GM23338 (cell line): ENCODE data around the gene NCF2. TPM values are rescaled to one million over a fixed set of nuclear protein-coding genes. Genes with fewer than 3 reads are reported as not detected.

Experiments
- ATAC-seq: fragments of 200-7000 bp; cut with Tn5 transposase; 3 replicates; pipeline ENCODE4 v1.9.1; 2020
- DNase-seq: peaks from one replicate; pipeline ENCODE4 v3.0.0-alpha.2; 2015; ENCODE audit warnings: low spot score
- H2AFZ ChIP-seq: fragments of 200-600 bp; sonication (generic); 2 replicates; pipeline ENCODE4 v1.8.0; 2016; ENCODE audit warnings: antibody characterized with exemption, mild to moderate bottlenecking, moderate library complexity
- H3F3A ChIP-seq: fragments of 200-600 bp; sonication (generic); replicated peaks from 2 replicates; pipeline ENCODE4 v1.8.0; 2017; ENCODE audit warnings: antibody characterized with exemption, mixed run types, low read depth
- H3K27ac ChIP-seq: fragments of 200-600 bp; sonication (generic); 2 replicates; pipeline ENCODE4 v1.6.1; 2016; ENCODE audit warnings: low read depth
- H3K27me3 ChIP-seq: fragments of 200-600 bp; sonication (generic); 2 replicates; pipeline ENCODE4 v1.8.0; 2016; ENCODE audit warnings: mild to moderate bottlenecking, mixed run types, moderate library complexity; ENCODE audit not compliant: insufficient read depth
- H3K36me3 ChIP-seq: fragments of 200-600 bp; sonication (generic); 2 replicates; pipeline ENCODE4 v1.8.0; 2016; ENCODE audit warnings: mild to moderate bottlenecking; ENCODE audit not compliant: insufficient read depth
- H3K4me1 ChIP-seq: fragments of 200-600 bp; sonication (generic); 2 replicates; pipeline ENCODE4 v1.8.0; 2016; ENCODE audit warnings: mild to moderate bottlenecking, moderate library complexity; ENCODE audit not compliant: insufficient read depth
- H3K4me2 ChIP-seq: fragments of 200-600 bp; sonication (generic); 2 replicates; pipeline ENCODE4 v1.7.1; 2017; ENCODE audit warnings: mixed run types
- H3K4me3 ChIP-seq: fragments of 200-600 bp; sonication (generic); 2 replicates; pipeline ENCODE4 v1.6.1; 2016; ENCODE audit warnings: mixed run types
- H3K79me2 ChIP-seq: fragments of 200-600 bp; sonication (generic); replicated peaks from 2 replicates; pipeline ENCODE4 v1.8.0; 2017; ENCODE audit warnings: mild to moderate bottlenecking; ENCODE audit not compliant: insufficient read depth
- H3K9me2 ChIP-seq: fragments of 200-600 bp; sonication (generic); 2 replicates; pipeline ENCODE4 v1.8.0; 2017; ENCODE audit not compliant: insufficient read depth
- H4K20me1 ChIP-seq: fragments of 200-600 bp; sonication (generic); replicated peaks from 2 replicates; pipeline ENCODE4 v1.8.0; 2017; ENCODE audit warnings: mild to moderate bottlenecking; ENCODE audit not compliant: insufficient read depth
- H3K27ac Mint-ChIP-seq: 2 replicates; pipeline ENCODE4 v1.8.0; 2020; ENCODE audit warnings: inconsistent platforms, mild to moderate bottlenecking, moderate library complexity, mixed read lengths
- H3K27me3 Mint-ChIP-seq: 3 replicates; pipeline ENCODE4 v1.8.0; 2022; ENCODE audit warnings: low read depth, mild to moderate bottlenecking, moderate library complexity, mixed read lengths, inconsistent platforms; ENCODE audit not compliant: insufficient read depth, poor library complexity
- H3K36me3 Mint-ChIP-seq: 3 replicates; pipeline ENCODE4 v1.8.0; 2021; ENCODE audit warnings: low read depth, mild to moderate bottlenecking, inconsistent platforms, moderate library complexity, mixed read lengths
- H3K4me1 Mint-ChIP-seq: 3 replicates; pipeline ENCODE4 v1.8.0; 2020; ENCODE audit warnings: mild to moderate bottlenecking, inconsistent platforms, mixed read lengths
- H3K4me3 Mint-ChIP-seq: 3 replicates; pipeline ENCODE4 v1.8.0; 2021; ENCODE audit warnings: moderate library complexity, mild to moderate bottlenecking, inconsistent platforms, mixed read lengths
- H3K9me3 Mint-ChIP-seq: 3 replicates; pipeline ENCODE4 v1.8.0; 2020; ENCODE audit warnings: moderate library complexity, mild to moderate bottlenecking, inconsistent platforms, mixed read lengths
- CREB1 ChIP-seq: fragments of 250-450 bp; sonication (Bioruptor Pico); IDR thresholded peaks from 2 replicates; pipeline ENCODE4 v1.5.0; 2020; ENCODE audit warnings: low read depth, mild to moderate bottlenecking, moderate library complexity
- CTCF ChIP-seq, 2 experiments: fragments of 200-600 bp in 1 of 2; sonication (generic) in 1 of 2; conservative IDR thresholded peaks; 2 replicates each; pipeline versions ENCODE4 v1.5.1 to v1.6.1; 2016 to 2017; ENCODE audit warnings: antibody characterized with exemption in 2 of 2, low read depth in 2 of 2, mild to moderate bottlenecking in 2 of 2, moderate library complexity in 1 of 2
- ETS1 ChIP-seq: IDR thresholded peaks from 2 replicates; pipeline ENCODE4 v1.6.1; 2016; ENCODE audit warnings: antibody characterized with exemption
- EZH2 ChIP-seq: fragments of 200-600 bp; sonication (generic); IDR thresholded peaks from one replicate; pipeline ENCODE4 v1.8.0; 2017; ENCODE audit warnings: antibody characterized with exemption, mild to moderate bottlenecking, low read depth; ENCODE audit not compliant: unreplicated experiment
- EZH2phosphoT487 ChIP-seq: fragments of 200-600 bp; sonication (generic); IDR thresholded peaks from one replicate; pipeline ENCODE4 v1.8.1; 2018; ENCODE audit warnings: antibody characterized with exemption; ENCODE audit not compliant: unreplicated experiment
- JUNB ChIP-seq: IDR thresholded peaks from one replicate; pipeline ENCODE4 v1.6.1; 2016; ENCODE audit warnings: antibody characterized with exemption; ENCODE audit not compliant: unreplicated experiment
- NANOG ChIP-seq: IDR thresholded peaks from 2 replicates; pipeline ENCODE4 v1.6.1; 2016; ENCODE audit warnings: antibody characterized with exemption, borderline replicate concordance
- POLR2AphosphoS5 ChIP-seq: IDR thresholded peaks from 2 replicates; pipeline ENCODE4 v1.6.1; 2016; ENCODE audit warnings: antibody characterized with exemption, low read depth
- REST ChIP-seq: IDR thresholded peaks from one replicate; pipeline ENCODE4 v1.6.1; 2018; ENCODE audit warnings: antibody characterized with exemption; ENCODE audit not compliant: unreplicated experiment
- STAT1 ChIP-seq: IDR thresholded peaks from one replicate; pipeline ENCODE4 v1.6.1; 2016; ENCODE audit warnings: antibody characterized with exemption; ENCODE audit not compliant: unreplicated experiment
- ZNF114 ChIP-seq: fragments of 250-450 bp; sonication (Bioruptor Pico); IDR thresholded peaks from 2 replicates; pipeline ENCODE4 v1.5.0; 2020; ENCODE audit warnings: mild to moderate bottlenecking, moderate library complexity
- ZNF331 ChIP-seq: fragments of 250-450 bp; sonication (Bioruptor Pico); IDR thresholded peaks from 2 replicates; pipeline ENCODE4 v1.5.0; 2020; ENCODE audit warnings: low read depth, mild to moderate bottlenecking, moderate library complexity
- ZNF462 ChIP-seq: fragments of 250-450 bp; sonication (Bioruptor Pico); IDR thresholded peaks from 2 replicates; pipeline ENCODE4 v1.5.0; 2020; ENCODE audit warnings: mild to moderate bottlenecking, moderate library complexity
- polyA plus RNA-seq: library from polyadenylated mRNA; unstranded; fragments of >200 nt; fragmentation: Nextera tagmentation; extraction: Ambion mirVana; gene quantifications from 2 replicates; pipeline ENCODE4 v1.2.1, GENCODE V29; 2016
- total RNA-seq: library from RNA; depleted of rRNA; stranded (reverse); fragments of >200 nt; shearing (Covaris generic); gene quantifications from 2 replicates; pipeline ENCODE4 v1.2.3, GENCODE V29; 2014

NCF2 gene
- total and polyA plus RNA-seq, 2 experiments from 2014 or later, result not detected

GRCh38 chr1:183569141-183569540 is 21.1 kb downstream of the NCF2 start:
- H3K4me3 Mint-ChIP-seq, result no peak overlapping the region
- no peaks in the 10 kb centered on the region for H3K4me1 ChIP-seq
- no peaks in the 10 kb centered on the region for H4K20me1 ChIP-seq
- H3F3A ChIP-seq, result no peaks in the 10 kb centered on the region
- ATAC-seq (no peak), DNase-seq (no peak)
- H3K79me2 ChIP-seq, result no peaks in the 10 kb centered on the region
- no peak overlapping the region for H2AFZ ChIP-seq
- no peaks in the 10 kb centered on the region for H3K9me3 Mint-ChIP-seq
- no peak overlapping the region for H3K4me2 ChIP-seq
- H3K27ac Mint-ChIP-seq, result no peak overlapping the region
- H3K27me3 Mint-ChIP-seq, result peaks cover 8% of the 10 kb centered on the region
- no peaks in the 10 kb centered on the region for H3K27me3 ChIP-seq
- 0 out of 2 replicates have a peak, but pooled peaks cover 3% of the 10 kb centered on the region for H3K9me2 ChIP-seq
- no peaks in the 10 kb centered on the region for H3K36me3 Mint-ChIP-seq
- TF ChIP-seq ZNF331 (CRISPR knock-in tag) (no peak), CTCF (conservative IDR thresholded peaks at IDR 0.05; ENCODE audit: low read depth in 2 of 2) (no peak), EZH2 (no peak), ZNF114 (CRISPR knock-in tag) (no peak), ETS1 (no peak), POLR2AphosphoS5 (no peak), NANOG (no peak), REST (no peak), ZNF462 (CRISPR knock-in tag) (no peak), EZH2phosphoT487 (no peak), CREB1 (CRISPR knock-in tag) (no peak), JUNB (no peak), STAT1 (no peak)
- H3K4me1 Mint-ChIP-seq, result no peaks in the 10 kb centered on the region
- no peak overlapping the region for H3K4me3 ChIP-seq
- no peak overlapping the region for H3K27ac ChIP-seq
- H3K36me3 ChIP-seq, result no peaks in the 10 kb centered on the region
